HG03521 (cell line): ENCODE measurements around the gene FSIP1.
"Not testable (repeated sequence)": the region's sequence is repeated elsewhere in the genome, so short reads cannot be mapped to it uniquely, and the experiment has no call there.

Experiments used
- ATAC-seq: cut with Tn5 transposase; IDR thresholded peaks from one replicate; pipeline ENCODE4 v1.9.1; 2021; ENCODE audit warnings: mild to moderate bottlenecking, moderate library complexity; ENCODE audit not compliant: unreplicated experiment

FSIP1 gene

DNA sequence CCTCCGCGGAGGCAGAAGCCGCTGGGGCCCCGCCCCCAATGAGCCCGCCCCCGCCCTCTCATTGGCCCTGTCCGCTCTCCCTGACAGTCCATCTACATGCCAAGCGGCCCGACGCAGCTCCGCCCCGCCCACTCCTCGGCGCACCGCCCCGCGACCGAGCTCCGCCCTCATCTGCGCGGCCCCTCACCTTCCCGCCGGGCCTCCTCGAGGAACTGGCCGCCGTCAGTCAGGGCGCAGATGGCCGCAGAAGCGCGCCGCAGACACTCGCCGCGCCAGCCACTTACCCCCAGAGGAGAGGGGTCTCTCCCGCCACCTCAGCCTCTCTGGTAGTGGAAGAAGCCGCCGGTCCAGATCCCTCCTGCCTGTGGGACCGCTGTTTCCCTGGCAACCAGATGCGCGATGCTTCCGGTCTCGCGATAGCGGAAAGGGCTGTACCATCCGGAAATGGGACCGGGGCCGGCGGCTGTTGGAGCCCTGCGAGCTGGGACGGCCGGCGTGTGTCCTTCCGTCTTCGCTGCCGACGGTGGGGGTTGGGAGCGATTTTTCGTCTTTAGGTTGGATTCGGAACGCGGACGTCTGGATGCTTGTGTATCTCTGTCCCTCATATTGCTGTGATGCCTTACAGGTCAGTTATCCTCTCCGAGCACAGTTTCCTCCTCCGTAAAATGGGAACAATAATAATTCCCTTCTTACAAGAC is at the start of gene FSIP1:
Gene FSIP1, minus strand, starts transcription at position 401 of the 698 bp plus-strand sequence. CDS start 6,317 bp downstream, outside the sequence.
- ATAC-seq, result peak; percentile 98

DNA sequence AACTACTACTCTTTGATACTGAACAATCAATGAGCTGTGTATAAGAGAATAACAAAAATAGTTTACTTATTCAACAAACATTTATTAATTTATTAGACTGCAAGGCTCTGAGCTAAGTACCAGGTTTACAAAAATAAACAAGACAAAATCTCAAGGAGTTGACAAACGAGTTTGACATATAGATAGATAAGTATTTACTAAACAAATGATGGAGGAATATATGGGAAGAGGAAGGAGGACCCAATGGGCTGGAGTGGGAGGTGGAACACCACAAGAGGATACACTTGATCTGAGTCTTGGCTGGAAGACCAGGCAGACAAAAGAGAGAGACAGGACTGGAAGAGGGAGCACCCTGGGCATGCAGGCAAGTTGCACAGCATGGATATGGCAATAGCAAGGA is 47.5 kb upstream of the FSIP1 start:
- no peak for ATAC-seq

DNA sequence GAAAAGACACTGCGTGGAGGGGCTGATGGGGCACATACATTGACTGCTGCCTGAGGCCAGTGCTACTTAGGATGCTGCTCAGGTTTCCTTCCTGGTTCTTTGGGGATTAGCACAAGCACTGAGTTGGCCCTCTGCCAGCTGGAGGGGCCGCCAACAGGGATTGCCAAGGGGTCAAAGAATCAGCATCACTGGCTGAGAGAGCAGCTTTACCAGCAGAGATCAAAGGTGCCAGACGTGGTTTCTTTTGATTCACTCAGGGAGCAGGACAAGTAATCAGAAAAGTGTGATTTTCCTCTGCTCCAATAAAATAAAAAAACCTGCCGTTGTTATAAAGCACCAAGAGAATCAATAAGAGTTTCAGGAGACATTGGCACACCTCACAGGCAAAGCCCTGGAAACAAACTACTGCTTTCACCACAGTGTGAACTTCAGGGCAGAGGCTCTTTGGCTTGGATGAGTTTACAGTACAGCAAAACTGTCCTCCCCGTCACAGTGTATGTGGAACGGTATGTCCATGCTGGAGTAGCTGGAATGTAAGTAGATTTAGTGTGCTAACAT is 45.8 kb upstream of the FSIP1 start:
- ATAC-seq, result no peak

DNA sequence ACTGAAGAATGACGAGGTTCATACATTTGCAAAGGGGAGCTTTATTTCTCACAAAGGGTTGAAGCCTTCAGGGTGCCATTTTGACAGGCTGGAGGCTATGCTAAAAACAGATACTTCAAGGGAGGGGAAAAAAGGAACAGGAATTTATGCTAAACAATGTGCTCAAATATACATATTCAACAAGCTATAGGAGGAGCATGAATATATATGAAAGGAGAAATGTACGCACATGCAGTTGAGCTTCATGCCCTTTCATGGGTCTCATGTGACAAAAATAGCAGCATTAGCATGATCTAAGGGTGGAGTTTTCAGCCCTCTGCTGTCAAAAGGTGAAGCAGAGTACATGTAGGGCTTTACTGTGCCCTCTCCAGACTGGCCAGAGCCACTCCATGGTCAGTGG is 44.3 kb upstream of the FSIP1 start:
- no peak for ATAC-seq

DNA sequence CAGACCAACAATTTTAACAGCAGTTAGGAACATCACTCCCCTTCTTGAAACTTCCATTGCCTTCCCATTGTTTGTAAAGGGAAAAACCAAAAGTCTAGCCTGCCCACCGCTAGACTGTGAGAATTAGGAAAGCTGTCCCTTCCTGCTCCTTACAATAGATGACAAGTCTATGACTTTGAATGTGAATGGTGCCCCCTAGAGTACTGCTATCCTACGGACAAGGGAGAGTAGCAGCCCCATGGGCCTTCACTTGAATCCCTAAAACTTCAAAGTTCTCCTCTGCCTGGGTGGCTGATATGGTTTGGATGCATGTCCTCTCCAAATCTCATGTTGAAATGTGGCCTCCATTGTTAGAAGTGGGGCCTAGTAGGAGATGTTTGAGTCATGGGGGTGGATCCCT is 41.0 kb upstream of the FSIP1 start:
- ATAC-seq, result no peak

DNA sequence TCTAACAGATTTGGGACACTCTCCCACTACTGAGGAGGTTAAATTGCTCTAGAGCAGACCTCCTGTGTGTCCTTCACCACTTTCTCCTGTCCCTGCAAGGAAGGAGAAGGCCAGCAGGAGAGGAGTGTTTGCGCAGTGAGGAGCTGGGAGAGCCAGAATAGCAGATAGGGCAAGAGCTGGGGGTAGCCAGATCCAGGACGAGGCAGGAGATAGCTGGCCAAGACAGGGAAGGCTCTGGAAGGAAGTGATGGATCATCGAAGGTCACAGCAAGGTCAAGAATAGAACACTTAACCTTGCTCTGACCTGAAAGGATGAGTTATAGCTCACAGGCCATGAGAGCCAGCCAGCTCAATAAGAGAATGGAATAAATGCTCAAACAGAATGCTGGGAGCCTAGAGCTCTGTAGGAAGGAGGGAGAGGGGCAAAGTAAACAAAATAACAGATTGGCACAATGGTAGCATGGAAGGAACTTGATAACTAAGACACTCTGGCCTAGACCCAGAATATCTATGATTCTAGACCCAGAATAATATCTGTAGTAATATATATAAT is 37.5 kb upstream of the FSIP1 start:
- ATAC-seq, result no peak

DNA sequence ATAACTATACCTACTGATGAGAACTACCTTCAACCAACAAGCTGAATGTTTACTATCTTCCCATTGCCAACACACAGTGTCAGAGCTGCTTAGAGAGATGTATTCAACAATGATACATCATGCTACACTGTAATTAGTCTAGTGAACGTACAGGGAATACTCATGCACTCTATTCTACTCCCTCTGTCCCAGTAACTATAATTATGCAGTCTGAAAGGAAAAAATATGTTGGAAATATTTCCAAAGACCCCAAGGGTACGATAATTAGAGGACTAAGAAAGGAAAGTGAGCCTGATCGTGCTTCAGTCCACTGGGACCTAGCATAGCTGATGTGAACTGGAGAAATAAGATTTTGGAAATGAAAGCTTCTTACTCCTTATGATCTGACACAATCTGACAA is 36.9 kb upstream of the FSIP1 start:
- no peak for ATAC-seq

DNA sequence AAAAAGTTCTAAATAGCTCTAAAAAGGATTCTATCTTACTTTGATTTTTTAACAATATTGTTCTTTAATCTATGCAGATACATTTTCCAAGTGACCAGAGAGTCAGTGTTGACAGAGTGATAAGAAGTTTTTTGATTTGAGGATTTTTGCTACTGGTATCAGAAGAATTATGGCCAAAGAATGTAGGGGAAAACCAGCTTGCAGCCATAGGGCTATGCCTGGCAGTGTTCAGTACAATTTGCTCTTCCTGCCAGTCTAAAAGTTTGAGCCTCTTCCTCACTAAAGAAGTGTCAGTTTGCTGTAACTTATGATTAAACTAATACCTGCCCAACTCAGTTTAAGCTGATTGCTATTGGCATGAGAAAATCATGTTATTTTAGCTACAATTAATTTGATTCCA is 35.3 kb upstream of the FSIP1 start:
- ATAC-seq, result no peak

DNA sequence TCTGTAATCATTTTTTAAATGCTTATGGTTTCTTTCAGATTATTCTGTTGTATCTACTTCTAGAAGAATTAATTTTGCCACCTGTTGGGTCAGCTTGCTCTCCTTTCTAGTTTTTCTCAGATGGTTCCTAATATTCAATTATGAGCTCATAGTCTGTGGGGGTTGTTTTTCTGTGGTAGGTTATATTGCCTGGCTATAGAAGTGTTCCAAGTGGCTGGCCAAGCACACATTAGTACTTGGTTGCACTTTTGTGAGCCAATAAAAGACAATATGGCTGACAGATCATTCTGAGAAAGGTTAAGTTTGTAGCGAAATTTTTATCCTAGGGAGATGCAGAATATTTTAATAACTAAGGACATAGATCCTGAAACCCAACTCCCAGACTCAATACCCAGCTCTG is 31.8 kb upstream of the FSIP1 start:
- ATAC-seq, result no peak

DNA sequence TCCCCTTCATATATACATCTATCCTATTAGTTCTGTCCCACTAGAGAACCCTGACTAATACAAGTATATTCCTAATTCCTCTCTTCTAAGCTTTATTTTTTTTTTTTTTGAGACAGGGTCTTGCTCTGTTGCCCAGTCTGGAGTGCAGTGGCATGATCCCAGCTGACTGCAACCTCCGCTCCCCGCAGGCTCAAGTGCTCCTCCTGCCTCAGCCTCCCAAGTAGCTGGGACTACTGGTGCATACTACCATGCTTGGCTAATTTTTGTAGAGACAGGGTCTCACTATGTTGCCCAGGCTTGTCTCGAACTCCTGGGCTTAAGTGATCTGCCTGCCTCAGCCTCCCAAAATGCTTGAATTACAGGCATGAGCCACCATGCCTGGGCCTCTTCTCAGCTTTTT is 30.0 kb upstream of the FSIP1 start:
- ATAC-seq, result not testable (repeated sequence)

DNA sequence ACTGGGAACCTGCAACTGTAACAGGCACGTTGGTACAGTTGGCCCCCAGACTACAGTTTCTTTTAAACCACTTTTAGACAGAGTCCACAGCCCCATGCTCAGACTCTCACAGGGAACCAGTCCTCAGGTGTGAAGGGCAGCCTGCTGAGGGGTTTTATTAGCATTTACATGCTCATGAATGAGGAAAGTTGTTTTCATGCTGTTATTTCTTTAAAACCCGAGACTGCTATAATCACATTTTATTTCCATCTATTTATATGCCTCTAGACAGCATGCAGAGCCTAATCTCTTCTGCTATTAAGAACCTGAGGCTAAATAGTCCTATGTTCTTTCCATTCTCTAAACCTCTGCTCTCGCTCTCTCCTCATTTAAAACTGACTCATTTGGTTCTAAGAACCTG is 26.3 kb upstream of the FSIP1 start:
- no peak for ATAC-seq

DNA sequence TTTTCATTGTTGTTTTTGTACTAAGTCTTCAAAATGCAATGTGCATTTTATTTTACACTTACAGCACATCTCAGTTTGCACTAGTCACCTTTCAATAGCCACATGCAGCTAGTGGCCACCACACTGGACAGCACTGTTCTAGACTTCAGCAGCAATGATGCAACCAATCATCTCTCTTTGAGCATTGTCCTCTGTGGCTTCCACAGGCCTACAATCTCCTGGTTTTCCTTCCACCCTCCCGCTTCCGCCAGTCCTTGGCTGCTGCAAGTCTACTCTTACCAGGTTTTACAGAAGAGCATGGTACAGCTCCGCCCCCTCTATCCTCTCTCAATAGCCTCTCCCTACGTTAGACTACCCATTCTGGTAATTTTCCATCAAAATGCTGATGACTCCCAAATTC is 25.1 kb upstream of the FSIP1 start:
- no peak for ATAC-seq

DNA sequence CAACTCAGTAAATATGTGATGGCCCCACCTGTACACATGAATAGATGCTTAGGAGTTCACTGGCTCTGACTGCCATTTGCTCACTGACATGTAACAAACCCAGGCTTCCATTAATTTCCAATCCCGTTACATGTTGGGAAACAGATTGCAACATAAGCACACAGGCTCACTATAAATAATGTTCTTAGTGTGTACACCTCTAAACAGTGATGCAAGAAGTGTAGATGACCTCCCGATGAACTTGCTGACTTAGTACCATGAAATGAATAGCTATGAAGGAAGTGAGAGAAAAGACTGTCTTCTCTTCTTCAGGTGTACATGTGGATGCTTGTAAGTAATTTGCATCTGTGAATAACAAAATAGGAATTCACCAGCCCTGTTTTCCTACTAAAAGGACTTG is 21.4 kb upstream of the FSIP1 start:
- ATAC-seq, result no peak

DNA sequence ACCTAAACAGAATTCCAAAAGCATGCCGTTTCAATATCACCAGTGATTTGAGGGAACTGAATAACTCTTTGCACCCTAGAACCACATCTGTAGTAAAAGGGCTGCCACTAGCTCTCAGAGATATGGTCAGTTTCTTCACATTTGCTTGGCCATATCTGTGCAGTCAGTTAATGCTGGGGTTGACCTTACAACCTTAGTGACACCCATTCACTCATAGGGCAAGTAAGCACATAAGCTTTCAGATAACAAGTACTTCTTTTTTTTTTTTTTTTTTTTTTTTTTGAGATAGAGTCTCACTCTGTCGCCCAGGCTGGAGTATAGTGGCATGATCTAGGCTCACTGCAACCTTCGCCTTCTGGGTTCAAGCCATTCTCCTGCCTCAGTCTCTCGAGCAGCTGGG is 20.4 kb upstream of the FSIP1 start:
- ATAC-seq, result no peak

DNA sequence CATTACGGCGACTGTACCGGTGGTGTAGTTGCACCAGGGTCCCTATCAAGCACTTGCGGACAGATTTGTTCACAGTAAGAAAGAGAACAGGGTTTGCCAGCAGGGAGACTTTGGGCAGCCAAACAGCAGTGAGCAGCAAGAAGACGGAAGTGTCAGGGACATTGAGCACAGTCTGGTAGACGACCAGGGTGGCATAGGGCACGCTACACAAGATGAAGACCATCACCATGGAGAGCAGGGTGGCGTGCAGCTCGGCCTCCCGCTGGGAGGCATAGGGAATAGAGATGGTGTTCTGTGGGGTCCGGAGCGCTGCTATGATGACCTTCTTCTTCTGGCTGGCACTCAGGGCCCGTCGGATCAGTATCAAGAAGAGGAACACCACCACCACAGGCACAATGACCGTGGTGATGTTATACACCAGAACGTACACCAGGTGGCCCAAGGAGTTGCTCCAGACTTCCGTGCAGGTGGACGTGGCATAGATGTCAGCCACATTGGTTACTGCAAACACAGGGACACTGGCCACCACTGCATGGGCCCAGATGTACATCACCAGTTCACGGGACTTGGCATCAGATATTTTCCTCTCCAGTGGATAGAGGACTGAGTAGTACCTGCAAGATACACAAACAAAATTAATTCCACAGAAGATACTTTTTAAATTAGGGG is 19.1 kb upstream of the FSIP1 start:
- ATAC-seq, result peak; percentile 64

DNA sequence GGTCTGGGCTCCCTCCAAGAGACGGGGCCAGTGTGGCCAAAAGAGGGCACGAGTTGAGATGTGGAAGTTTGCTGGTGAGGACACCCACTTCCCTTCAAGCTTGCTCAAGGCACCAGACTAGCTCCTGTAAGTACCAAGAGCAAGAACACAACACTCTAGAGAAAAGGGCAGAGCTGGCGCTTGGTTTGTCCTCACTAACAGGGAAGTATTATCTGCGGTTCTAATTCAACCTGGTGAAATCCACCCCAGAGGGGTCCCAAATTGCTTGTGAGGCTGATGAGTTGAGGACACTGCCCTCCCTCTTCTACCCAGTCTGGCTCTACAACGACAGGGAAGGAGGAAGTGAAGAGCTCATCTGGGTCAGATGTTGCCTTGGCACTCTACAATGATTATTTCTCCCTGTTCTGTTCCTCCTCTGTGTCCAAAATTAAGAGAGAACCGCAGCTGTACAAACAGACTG is 16.9 kb upstream of the FSIP1 start:
- ATAC-seq, result no peak

DNA sequence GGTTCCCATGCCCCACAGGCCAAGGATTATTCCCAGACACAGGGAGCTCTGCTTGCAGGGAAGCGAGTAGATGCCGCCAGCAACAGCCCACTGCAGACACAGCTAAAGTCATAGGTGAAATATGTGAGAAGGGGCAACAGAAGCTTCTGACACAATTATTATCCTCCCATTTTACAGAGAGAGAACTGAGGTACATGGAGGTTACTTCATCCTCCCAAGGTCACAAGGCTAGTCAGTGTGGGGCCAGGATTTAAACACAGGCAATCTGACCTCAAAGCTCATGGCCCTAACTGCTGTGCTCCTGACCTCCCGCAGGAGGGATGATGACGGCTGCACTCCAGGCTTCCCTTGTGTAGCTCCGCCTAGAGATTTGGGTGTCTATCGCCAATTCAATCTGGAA is 15.7 kb upstream of the FSIP1 start:
- ATAC-seq, result no peak

DNA sequence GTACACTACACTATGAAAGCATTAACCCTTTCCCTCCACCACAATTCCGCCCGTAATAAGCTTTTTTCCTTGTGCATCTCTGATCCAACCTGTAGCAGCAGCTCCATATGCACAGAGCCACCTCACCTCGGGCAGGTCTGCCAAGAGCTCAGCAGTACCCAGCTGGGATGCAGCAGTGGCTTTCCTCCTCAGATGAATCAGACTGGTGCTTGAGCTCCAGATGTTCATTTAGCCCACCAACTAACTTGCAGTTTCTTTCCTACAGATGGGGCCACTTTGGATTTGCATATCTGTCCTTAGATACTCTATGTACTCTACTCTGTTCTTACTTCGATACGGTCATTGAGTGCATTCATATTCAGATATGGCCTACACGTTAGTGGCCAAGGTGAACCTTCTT is 14.8 kb upstream of the FSIP1 start:
- no peak for ATAC-seq

DNA sequence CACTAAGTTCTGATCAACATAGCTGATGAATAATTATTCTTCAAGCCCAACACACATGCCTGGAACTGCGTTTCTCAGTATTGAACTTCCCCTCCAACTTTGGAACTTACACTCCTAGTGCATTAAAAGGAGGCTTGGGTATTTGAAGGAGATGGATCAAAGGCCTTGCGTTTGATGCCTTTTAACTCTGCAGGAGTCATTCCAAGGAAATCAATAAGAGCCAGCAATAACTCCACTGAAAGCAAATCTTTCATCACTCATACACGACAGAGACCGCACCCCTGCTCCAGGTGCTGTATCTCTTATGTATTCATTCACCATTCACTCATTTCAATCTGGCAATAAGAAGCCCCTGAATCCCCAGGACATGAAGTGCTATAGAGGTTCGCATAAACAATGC is 14.0 kb upstream of the FSIP1 start:
- no peak for ATAC-seq

DNA sequence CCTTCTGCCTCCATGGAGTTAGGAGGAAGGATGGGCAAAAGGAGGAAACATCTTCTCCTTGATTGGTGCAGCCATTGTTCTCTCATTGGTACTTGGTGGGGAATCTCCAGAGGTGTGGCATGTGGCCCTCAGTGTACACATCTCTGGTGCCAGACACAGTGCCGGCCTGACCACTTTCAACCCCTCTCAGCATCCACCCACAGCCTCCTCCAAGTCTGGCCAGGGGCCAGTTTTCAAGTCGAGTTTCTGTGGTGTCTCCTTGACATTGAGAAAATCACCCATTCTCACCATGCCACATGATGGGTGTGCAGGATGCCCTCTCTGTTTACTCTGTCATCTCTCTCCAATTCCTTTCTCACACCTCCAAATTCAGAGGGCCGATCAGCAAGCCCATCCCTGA is 12.8 kb upstream of the FSIP1 start:
- ATAC-seq, result no peak

DNA sequence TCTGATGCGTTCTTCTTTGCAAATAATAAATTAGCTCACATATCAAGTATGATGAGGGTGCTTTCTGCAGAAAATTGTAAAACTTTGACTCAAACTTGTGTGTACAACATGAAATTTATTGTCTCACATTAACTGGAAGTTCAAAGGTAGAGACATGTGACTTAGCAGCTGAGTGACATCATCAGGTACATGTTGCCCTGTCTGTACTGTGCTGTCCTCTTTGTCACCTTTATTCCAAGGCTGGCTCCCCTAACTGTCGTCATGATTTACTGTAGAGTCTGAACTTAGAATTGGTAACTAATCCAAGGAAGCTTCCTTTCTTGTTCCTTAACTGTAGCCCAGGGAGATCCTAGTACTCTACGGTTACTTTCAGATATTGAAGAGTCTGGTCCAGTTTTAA is 12.3 kb upstream of the FSIP1 start:
- ATAC-seq, result no peak

DNA sequence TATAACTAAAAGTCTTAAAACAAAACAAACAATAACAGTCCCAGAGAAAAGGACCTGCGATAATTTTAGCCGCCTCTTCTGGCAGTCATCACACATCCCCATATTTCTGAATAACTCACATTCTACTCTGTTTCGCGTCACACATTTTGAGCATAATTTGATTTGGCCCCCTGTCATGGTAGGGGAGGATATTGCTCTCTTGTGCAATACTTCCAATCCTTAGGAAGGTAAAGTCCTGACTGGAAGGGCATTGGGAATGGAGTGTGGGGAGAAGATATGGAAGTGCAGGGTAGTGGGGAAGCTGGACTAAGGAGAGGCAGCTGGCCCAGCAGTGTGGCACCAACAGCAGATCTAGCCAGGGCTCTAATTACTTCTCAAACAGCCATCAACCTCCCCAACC is 11.3 kb upstream of the FSIP1 start:
- no peak for ATAC-seq
